HS-5 (cell line): ENCODE measurements around the gene ABLIM3.

Source experiments
- DNase-seq: peaks from one replicate; pipeline ENCODE4 v3.0.0-alpha.2; 2012; ENCODE audit warnings: low read depth

The ABLIM3 gene

DNA sequence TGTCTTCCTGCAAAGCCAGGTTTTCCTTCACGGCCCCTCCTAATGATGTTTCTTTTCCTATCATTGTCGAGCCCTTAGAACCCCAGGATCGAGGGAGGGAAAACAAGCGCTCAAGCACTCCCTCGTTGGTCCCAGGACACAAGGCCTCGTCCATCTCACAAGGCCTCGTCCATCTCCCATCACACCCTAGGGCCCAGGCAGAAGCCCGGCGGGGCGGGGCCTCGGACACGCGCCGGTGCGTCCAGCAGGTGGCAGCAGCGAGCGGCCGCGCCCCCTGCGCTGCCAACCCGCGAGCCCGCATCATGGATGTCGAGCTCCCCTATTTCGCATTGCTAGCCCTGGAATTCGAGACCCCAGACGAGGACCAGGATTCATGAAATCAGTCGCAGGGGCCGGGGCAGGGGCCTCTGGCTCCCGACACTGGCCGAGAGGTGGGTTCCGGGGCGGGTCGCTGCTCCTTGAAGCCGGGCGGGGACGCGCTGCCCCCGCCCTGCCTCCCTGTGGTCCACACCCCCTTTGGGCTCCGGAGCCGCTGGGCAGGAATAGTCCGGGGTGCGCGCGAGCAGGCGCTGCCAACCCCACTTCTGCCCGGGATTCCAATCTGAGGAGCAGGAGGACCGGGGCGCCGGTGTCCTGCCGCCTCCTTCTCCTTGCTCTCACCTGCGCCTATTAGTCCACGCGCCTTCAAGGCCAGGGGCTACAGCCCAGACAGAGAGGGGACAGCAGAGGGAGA lies at the start of gene ABLIM3:
TSS of gene ABLIM3 (plus strand) at position 270 of the 733 bp plus-strand sequence. CDS start 603 bp downstream, outside the sequence.
- no peak for DNase-seq

DNA sequence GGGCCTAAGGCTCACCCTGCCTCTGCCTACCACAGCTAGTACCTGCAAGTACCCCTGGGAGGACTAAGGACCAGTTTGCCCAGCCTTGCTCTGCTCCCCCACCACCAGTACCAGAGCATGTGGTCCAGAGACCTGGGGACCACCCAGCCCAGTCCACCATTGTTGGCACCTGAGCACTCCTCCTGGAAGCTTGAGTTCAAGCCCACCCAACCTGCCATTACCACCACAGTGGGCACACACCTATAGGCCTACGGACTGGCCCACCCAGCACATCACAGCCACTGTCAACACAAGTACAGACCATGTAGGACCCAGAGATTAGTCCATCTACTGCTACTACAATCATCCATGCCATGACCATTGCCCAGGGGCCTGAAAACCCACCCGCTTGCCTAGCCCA lies 47.7 kb upstream of the ABLIM3 start:
- no peak for DNase-seq

DNA sequence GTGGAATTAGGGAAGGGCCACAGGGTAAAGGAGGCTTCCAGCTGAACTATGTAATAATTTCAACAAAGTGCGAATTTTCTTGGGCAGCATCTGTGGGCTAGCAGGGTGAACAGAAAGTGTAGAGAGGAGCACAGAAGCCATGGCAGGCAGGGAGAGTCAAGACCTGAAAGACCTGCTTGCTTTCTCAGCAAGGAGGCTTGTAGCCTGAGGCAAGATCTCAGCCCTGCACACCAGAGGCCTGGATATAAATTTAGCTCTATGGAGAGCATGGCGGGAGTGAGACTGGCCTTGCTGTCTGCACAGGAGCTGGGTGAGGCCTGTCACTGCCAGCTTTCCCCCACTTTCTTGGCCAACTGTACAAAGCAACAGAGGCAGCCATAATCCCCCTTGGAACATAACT lies 46.3 kb upstream of the ABLIM3 start:
- no peak for DNase-seq

DNA sequence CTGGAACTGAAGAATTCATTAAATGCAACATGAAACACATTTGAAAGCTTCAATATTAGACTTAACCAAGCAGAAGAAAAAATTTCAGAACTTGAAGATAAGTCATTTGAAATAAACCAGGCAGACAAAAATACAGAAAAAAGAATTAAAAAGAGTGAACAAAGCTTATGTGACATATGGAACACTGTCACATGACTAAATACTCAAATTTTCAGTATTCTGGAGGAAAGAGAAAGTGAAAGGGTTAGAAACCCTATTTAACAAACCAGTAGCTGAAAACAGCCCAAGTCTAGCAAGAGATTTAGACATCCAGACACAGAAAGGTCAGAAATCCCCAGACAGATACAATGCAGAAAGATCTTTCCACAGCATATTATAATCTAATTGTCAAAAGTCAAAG lies 41.4 kb upstream of the ABLIM3 start:
- DNase-seq: no peak

DNA sequence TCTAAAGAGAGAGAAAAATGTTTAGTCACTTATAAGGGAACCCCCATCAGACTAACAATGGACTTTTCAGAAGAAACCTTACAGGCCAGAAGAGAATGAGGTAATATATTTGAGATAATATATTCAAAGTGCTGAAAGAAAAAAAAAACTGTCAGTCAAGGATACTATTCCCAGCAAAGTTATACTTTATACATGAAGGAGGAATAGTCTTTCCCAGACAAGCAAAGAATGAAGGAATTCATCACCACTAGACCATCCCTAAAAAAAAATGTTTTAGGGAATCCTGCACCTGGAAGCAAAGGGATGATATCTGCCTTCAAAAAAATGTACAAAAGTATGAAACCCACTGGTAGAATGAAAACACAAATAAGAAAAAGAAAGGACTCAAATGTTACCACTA lies 41.0 kb upstream of the ABLIM3 start:
- DNase-seq: no peak

DNA sequence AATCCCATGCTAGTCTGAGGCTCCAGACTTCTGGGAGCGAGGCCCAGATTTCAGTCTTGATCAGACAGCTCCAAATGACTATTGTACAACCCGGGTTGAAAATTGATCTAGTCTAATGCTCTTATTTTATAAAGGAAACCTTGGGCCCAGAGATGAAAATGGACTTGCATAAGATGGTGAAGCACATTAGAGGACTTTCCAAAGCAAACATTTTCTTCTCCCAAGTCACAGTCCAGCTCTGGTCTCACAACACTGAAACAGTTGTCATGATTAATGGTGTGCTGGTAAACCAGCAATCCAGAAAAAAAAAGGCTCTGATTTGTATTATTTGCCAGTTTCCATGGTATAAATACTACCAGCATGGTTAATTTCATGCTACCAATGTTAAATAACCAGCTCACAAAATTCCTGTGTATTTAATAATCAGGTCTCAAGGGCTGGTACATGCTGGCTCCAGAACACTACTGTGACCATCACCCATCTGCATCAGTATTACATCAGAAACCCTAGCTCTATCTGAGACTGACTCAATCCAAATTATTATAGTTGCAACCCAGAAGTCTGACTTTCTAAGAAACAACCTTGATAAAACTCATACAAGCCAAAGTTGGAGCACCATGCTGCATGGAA lies 32.5 kb upstream of the ABLIM3 start:
- no peak for DNase-seq

DNA sequence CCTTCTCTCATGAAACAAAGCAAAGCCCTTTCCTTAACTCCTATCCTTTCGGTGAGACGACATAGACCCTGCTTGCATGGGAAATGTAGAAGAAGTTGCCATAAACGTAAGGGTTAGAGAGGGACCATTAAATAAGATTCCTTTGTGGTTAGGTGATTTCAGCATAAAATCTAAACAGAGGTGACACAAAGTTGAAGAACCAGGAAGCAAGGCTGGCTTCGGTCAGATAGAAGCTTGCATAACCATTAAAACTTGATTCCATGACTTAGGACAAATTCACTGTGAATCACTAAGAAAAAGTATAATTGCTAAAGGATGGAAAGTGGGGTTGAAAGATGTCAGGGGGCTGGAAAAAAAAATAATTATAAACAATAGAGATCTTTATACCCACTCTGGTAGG lies 30.9 kb upstream of the ABLIM3 start:
- no peak for DNase-seq

DNA sequence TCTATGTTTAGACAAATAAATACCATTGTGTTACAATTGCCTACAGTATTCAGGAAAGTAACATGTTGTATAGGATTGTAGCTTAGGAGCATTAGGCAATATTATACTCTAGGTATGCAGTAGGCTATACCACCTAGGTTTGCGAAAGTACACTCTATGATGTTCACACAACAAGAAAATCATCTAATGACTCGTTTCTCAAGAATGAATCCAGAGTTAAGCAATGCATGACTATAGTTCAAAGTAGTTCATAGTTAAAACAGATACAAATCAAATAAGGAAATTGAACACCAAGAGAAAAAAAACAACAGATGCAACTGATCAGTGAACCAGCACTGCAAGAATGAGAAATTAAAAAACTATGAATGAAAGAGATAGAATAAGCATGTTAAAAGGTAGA lies 27.6 kb upstream of the ABLIM3 start:
- peak; percentile 83 for DNase-seq

DNA sequence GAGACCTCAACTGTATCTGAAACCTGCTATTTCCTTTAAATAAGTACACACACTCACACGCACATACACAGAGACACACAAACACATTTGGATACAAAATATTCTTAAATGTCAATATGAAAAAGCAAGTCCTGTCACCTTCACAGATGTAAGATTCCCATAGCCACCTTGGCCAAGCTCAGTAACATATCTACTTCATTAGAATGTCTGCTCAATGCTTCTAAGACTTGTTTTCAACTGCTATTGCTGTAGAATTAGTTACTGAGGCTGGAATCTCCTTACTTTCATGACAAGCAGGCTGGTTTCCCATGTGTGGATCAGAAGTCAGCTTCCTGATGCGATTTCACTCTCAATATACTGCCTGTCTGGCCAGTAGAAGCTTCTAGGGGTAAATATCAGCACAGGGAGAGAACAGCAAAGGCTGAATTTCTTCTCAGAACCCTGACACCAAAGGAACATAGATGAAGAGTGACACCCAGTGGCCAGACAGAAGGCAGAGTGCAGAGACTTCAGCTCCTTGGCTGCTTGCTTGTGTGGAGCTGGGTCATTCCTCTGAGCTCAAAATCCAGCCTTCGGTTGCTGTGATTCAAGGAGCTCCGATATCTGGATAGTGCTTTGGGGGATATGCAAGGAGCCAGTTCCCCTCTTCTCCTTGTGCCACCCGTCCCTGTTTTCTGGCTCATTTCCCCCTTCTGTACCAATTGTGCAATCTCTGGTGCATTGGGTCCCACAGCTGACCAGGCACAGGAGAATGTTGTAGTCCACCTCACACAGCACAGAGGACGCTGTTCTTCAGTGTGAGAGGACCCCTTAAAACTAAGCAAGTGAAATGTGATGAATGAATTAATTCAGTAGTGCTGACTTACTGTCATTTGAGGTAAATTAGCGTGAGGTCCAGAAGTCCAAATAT lies 26.6 kb upstream of the ABLIM3 start:
- DNase-seq: peak; percentile 69

DNA sequence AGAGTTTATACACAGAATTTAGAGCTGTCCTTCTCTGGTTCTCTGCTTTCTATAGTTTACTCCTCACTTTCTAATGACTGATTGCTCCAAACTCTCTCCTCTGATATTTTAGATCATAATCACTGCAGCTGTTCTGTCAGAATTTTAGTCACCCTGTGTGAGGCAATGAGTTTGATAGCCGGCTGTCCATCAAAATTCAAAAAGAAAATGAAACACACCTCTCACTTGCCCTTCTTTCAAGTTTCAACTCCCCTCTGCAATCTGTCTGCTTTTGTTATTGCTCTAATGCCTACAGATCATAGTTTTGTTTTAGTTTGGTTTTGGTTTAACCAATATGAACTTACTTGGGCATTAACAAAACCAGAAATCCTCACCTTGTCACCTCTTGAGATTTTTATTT lies 23.3 kb upstream of the ABLIM3 start:
- no peak for DNase-seq

DNA sequence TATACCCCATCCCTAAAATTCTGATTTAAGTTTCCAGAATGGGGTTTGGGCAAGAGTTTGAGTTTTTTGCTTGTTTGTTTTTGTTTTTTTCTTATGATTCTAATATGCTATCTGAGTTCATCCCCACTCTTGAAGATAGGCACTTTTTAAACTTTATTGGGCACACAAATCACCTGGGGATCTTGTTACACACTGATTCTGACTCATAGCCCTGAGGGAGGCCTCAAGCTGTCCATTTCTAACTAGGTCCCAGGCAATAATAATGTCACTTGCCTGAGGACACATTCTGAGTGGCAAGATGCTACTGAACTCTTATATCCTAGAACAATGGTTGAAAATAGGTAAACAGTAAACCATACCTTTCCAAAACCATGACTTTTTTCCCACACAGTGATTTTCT lies 22.8 kb upstream of the ABLIM3 start:
- DNase-seq: no peak

DNA sequence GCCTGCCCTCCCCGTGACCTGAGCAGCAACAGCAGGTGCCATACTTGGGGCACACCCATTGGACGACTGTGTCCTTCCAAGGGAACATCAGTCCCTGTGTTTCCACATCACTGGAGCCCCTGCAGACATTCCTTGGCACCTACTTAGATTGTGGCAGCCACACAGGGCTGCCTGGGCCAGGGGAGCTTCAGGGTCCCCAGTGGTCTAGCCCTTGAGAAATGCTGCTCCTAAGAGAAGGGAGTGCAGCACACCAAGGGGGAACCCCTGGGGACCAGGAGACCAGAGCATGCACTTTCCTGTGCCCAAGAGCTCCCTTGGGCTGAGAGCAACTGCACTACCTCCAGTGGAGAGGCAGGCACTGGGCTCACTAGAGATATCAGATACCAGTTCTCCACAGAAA lies 20.1 kb upstream of the ABLIM3 start:
- DNase-seq: no peak

DNA sequence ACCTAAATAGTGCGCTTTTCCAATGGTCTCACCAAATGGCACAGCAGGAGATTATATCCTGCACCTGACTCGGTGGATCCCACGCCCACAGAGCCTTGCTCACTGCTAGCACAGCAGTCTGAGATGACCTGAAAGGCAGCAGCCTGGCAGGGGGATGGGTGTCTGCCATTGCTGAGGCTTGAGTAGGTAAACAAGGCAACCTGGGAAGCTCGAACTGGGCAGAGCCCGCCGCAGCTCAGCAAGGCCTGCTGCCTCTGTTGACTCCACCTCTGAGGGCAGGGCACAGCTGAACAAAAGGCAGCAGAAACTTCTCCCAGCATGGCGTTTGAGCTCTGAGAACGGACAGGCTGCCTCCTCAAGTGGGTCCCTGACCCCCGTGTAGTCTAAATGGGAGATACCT lies 18.1 kb upstream of the ABLIM3 start:
- no peak for DNase-seq

DNA sequence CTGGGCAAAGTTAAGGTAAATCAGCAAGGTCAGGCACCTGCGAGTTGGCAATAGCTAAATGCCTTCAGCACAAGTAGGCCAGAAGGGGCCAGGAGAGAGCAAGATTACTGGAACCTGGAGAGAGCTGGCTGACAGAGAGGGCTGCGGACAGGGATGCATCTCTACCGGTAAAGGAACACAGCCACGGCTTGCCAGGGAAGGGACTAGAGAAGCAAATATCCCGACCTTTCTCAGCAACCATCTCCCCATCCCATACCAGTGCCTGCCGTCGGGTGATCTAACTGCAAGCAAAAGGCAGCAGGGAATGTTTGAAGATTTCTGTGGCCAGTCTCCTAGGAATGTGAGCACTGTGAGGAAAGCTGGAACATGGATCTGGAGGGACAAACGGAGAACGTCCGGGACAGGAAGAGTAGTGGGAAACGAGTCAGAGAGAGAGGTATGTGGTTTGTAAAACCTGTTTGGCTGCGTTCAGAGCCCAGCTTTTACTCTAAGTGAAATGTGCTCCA lies 15.9 kb upstream of the ABLIM3 start:
- DNase-seq: no peak

DNA sequence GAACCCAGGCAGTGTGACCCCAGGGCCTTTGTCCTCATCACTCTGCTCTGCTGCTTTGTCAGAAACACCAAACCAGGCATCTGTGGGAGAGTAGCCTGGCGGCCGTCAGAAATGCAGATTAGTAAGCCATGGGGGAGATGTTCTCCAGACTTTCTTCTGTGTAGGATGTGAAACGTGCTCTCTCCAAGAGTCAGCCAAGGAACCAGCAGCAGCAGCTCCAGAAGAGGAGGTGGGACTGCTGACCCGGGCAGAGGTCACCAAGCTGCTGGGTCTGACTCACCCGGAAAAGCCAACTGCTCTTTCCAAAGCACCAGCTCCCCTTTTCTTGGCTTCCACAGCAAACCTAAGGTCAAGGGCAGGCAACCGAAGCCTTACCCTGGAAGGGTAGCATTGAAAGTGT lies 14.4 kb upstream of the ABLIM3 start:
- DNase-seq: no peak

DNA sequence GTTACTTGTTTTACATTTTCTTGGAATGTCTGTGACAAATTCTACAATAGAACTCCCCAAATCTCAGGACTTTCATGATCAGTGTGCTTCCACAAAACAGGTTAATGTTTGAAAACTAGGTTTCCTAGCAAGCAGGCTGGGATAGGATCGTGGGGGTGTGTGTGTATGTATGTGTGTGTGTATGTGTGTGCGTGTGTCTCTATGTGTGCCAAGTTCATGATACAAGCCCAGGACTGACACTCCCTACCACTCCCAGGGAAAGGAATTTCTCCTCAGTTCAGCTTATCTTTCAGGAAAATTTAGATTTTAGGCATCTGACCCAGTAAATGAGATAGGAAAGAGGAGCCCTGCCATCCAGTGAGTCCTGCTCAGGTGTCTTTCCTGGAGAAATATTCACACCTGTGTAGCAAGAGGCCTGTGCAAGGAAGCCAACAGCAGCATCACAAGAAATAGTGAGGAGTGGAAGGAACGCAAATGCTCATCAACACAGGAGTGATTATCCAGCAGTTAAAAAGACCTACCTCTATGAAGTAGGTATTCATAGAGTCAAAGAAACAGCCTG lies 13.8 kb upstream of the ABLIM3 start:
- no peak for DNase-seq

DNA sequence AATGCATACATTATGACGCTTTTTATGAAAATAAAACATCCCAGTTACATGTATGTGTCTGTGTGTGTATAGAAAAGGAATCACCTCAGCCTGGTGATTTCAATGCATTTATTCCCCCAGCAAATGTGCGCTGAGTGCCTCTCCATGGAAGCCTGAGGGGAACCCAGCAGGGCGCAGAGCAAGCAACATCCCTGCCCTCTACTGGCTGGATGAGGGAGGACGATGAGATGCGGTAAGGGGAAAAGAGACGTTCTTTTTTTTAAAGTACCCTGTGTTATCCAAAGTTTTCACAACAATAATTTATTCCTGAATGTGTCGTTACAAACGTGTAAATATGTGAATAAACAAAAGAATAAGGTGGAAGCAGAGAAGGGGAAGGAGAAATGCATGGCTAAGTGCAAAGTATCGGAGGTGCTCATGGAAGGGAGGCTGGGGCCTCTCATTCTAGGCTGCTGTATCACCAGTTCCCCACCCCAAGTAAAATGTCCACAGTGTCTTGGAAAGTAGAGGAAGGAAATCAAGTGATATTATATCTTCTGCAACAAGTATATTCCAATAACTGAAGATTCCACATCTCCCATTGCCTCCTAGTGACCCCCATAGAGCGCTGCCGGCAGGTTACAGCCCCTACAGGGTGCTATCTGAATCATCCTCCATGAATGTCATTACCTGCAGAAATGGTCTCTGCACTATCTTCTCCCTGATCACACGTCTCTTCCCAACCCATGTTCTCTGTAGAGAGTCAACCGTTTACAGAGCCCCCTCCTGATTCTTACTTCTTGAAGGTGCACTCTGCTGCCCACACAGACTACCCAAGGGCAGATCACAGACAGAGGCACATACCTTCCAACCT lies 13.0 kb upstream of the ABLIM3 start:
- no peak for DNase-seq

DNA sequence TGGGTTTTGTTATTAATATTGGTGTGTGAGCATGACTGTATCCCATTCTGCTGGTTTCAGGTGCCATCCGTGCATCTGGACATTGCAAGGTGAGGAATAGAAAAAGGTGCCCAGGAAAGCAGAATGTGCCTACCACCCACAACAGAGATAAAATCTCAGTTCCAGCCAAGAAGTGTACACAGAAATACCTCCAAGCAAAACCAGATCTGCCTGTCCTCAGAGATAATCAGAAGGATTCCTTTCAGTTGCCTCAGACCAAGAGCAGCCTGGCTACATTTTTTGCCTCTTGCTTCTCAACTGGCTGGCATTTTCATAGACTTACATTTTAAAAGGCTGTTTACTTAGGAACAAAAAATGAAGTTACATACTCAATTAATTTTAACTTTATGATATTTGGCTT lies 12.1 kb upstream of the ABLIM3 start:
- no peak for DNase-seq

DNA sequence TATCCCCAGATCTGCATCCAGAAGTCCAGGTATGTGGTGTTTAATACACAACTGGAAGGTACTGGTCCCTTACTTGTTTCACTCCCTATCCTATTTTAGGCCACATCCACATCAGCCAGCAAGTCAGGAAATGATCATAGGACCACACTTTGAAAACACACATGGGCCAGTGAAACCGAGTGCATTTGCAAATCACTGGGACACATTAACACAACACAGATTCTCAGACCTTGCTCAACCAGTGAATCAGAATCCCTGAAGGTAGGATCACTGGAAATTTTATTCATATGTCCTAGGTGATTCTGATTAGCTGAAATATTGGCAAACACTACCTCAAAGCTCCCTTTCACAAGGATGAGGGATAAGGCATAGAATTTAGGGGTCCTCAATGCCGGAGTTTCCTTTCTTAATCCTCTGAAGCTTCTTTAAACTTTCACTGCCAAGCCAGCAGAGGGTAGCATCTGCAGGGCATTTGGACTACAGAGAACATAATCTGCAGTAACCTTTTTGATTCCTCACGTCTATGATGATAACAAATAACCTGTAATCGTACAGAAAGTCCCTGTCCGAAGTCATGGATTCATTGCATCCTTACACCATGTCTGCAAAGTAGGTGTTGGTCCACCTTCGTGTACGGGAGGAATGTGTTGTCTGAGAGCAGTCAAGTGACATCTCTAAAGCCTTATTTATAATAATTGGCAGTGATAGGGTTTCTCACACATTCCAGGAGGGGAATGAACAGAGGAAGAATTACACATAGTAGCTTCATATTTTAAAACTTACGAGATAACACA lies 11.0 kb upstream of the ABLIM3 start:
- DNase-seq: no peak

DNA sequence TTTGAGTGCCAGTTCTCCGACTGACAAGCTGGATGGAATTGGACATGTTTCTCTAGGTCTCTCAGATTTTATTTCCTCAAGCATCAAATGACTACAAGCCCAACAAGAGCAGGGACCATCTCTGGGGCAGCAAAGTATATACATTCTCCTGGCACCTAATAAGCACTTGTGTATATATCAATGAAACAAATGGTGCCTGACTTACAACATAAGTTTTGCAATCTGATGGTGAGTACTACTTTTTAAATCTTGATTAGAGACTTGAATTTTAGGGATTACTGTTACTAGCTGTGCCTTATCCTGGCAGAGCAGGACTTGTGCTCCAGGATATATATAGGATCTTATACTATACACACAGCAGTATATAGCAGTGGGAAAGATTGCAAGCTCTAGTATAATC lies 8.8 kb upstream of the ABLIM3 start:
- DNase-seq: no peak
